ENCODE results near the gene LINGO4.

LINGO4 gene

GRCh38 chr1:151803915-151804314 is 1.3 kb downstream of the LINGO4 start:
- DNase-seq: no peak
- Histone ChIP-seq H3K4me3 (ENCODE audit: low read depth, low read length) (no peak overlapping the region), H3K27ac (no peak overlapping the region), H3K27me3 (replicated peaks) (peaks cover 49% of the 10 kb centered on the region), H3K36me3 (replicated peaks) (no peaks in the 10 kb centered on the region)
- in situ Hi-C loops (cut with HindIII; ENCODE audit: low pct_ligation_motif_present, low sequenced_read_pairs): no loop called here
- no peak for TF ChIP-seq CTCF (IDR thresholded peaks at IDR 0.05; ENCODE audit: low read depth, low read length, missing control alignments)

GRCh38 chr1:151803164-151803563 is 2.1 kb downstream of the LINGO4 start:
- in situ Hi-C loops (cut with HindIII; ENCODE audit: low pct_ligation_motif_present, low sequenced_read_pairs): no loop called here

GRCh38 chr1:151802372-151802771 is 2.8 kb downstream of the LINGO4 start:
- Histone ChIP-seq H3K27me3 (replicated peaks) (peaks cover 53% of the 10 kb centered on the region), H3K4me3 (ENCODE audit: low read depth, low read length) (no peak overlapping the region), H3K36me3 (replicated peaks) (no peaks in the 10 kb centered on the region), H3K27ac (no peak overlapping the region)
- no peak for DNase-seq
- in situ Hi-C loops (cut with HindIII; ENCODE audit: low pct_ligation_motif_present, low sequenced_read_pairs): no loop called here
- TF ChIP-seq CTCF (IDR thresholded peaks at IDR 0.05; ENCODE audit: low read depth, low read length, missing control alignments): no peak

More at GRCh38 chr1:151803164-151803563, 2.1 kb downstream of the LINGO4 start:
- Histone ChIP-seq H3K36me3 (replicated peaks) (no peaks in the 10 kb centered on the region), H3K4me3 (ENCODE audit: low read depth, low read length) (no peak overlapping the region), H3K27ac (no peak overlapping the region), H3K27me3 (replicated peaks) (peaks cover 52% of the 10 kb centered on the region)
- TF ChIP-seq CTCF (IDR thresholded peaks at IDR 0.05; ENCODE audit: low read depth, low read length, missing control alignments): no peak
- DNase-seq: no peak

DNA sequence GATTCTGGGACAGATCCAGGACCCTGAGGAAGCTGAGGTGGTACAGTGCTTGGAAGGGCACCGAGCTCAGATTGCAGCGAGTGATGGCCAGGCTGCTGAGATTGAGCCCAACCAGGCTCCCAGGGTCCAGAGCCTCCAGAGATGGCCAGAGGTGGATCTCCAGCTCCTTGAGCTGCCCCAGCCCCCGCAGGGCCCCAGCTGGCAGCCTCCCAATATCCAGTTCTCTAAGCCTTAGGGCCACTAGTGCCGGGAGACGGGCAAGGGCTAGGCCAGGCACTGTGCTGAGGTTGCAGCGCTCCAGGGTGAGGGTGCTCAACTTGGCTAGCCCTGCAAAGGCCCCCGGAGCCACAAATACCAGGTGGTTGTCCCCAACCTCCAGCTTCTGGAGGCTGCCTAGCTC is 3.4 kb downstream of the LINGO4 start:
- TF ChIP-seq CTCF (IDR thresholded peaks at IDR 0.05; ENCODE audit: low read depth, low read length, missing control alignments): no peak
- in situ Hi-C loops (cut with HindIII; ENCODE audit: low pct_ligation_motif_present, low sequenced_read_pairs): no loop called here

GRCh38 chr1:151801310-151801820 is 3.9 kb downstream of the LINGO4 start:
- Histone ChIP-seq H3K27ac (no peak overlapping the region), H3K27me3 (replicated peaks) (peaks cover 46% of the 10 kb centered on the region), H3K36me3 (replicated peaks) (no peaks in the 10 kb centered on the region), H3K4me3 (ENCODE audit: low read depth, low read length) (no peak overlapping the region)
- in situ Hi-C loops (cut with HindIII; ENCODE audit: low pct_ligation_motif_present, low sequenced_read_pairs): no loop called here
- TF ChIP-seq CTCF (IDR thresholded peaks at IDR 0.05; ENCODE audit: low read depth, low read length, missing control alignments): no peak
- no peak for DNase-seq

More for the DNA sequence above, 3.4 kb downstream of the LINGO4 start:
- H3K27me3 ChIP-seq (replicated peaks): peaks cover 51% of the 10 kb centered on the region
- no peaks in the 10 kb centered on the region for H3K36me3 ChIP-seq (replicated peaks)
- no peak overlapping the region for H3K27ac ChIP-seq
- no peak overlapping the region for H3K4me3 ChIP-seq (ENCODE audit: low read depth, low read length)
- DNase-seq: no peak

DNA sequence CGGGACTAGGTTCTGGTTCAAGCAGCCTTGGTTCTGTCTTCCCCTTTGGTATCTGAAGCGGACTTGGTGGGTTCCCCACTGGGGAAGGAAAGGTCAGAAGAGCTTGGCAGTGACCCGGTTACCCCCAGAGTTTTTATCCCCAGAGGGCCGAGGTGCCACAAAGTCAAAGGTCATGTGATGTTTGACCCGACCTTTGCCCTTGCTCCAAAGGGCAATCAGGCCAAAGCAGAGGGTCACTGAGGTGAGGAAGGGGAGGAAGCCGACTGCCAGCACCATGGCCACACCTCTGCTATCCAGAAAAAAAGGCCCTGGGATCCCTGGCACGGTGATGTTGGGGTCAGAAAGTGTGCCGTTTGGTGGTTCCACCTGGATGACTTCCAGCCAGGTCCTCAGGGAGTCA is 4.4 kb downstream of the LINGO4 start:
- no peak for TF ChIP-seq CTCF (IDR thresholded peaks at IDR 0.05; ENCODE audit: low read depth, low read length, missing control alignments)
- DNase-seq: no peak
- H3K27me3 ChIP-seq (replicated peaks): peaks cover 43% of the 10 kb centered on the region
- no peaks in the 10 kb centered on the region for H3K36me3 ChIP-seq (replicated peaks)
- in situ Hi-C loops (cut with HindIII; ENCODE audit: low pct_ligation_motif_present, low sequenced_read_pairs): no loop called here
- H3K27ac ChIP-seq: no peak overlapping the region
- no peak overlapping the region for H3K4me3 ChIP-seq (ENCODE audit: low read depth, low read length)

Measured in brain microvascular endothelial cell (primary cell).